NCI-H2081 treated with DMSO at 0.1 percent for 48 hours (cell line): ENCODE results near the gene PCA3.

Experiments
- DNase-seq: peaks from one replicate; lab custom pipeline; 2025; lab: John Stamatoyannopoulos, UW

PCA3 gene

DNA sequence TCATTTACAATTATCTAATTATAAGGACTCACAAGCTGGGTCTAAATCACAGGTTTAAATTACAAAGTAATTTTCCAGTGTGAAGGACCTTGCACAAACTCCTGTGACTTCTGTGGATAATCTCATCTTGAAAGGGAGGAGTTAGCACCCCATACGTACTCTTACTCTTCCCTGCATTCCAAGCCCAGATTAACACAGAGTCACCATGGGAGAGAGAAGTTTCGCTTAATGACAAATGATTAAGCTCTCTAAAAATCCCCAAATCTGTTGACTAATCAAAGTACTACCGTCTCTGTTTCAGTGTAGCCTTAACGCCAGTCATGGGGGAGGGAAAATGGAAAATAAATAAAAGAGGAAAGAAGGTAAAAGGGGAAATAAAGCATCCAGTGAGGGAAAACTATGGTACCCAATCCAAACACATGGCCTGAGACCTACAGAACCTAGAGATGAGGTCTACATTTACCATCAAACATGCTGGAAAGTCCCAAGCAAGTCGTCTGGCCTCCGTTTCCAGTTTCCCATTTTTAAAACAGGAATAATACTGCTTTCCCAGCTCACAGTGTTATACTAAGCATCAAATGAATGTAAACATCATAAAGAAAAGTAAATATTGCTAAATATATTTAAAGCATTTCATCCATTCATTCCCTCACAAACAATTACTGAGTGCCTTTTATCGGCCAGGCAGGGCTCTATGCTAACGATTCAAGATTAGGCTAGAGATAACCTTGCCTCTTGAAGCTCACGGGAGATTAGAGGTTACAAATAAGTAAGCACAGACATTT is 63.2 kb downstream of the PCA3 start:
- DNase-seq: no peak

DNA sequence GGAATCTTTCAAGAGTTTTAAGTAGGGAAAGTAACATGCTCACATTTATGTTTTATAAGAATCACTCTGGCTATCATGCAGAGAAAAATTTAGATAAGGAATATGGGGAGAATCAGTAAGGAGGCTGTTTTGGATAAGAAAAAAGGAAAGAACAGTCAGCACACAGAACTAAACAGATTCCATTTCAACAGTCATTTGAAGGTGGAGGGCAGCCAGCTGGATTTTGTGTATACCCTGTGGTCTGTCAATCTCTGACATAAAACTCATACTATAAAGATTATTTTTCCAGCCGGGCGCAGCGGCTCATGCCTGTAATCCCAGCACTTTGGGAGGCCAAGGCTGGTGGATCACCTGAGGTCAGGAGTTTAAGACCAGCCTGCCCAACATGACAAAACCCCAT is 64.2 kb downstream of the PCA3 start:
- DNase-seq: no peak

DNA sequence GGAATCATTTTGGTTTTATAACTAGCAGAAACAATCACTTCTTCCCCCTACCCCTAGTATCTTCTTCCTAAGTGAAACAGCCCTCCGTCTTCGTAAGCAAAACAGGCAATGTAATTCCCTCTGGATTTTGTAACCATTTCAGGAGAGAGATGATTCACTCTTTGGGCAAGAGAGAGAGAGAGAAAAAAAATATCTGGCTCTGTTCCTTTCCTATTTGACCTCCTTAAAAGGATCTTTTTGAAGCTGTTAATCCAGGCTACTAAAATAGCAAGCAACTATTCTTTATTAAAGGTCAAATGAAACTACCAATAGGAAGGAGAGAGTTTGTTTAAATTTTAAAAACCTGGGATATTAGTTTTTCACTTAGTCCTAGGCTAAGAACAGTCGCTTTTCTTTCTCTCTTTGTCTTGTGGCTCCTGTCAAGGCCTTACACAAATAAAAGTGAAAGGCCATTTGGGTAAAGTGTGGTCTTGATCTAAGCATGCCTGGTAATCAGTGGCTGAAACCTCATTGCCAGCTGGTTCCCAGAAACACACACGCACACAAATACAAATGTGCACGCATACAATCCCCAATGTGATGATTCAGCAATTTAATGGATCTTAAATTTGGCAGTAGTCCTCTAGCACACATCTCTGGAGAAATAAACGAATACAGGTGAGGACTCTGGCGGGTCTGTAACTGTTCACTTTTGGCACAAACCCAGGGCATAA is 71.5 kb downstream of the PCA3 start:
- no peak for DNase-seq
